Measurements from ENCODE around the gene UBE2QL1.

Gene UBE2QL1

GRCh38 chr5:6472792-6473191, 24.1 kb downstream of the UBE2QL1 start:
- TF ChIP-seq, protein P1, sequence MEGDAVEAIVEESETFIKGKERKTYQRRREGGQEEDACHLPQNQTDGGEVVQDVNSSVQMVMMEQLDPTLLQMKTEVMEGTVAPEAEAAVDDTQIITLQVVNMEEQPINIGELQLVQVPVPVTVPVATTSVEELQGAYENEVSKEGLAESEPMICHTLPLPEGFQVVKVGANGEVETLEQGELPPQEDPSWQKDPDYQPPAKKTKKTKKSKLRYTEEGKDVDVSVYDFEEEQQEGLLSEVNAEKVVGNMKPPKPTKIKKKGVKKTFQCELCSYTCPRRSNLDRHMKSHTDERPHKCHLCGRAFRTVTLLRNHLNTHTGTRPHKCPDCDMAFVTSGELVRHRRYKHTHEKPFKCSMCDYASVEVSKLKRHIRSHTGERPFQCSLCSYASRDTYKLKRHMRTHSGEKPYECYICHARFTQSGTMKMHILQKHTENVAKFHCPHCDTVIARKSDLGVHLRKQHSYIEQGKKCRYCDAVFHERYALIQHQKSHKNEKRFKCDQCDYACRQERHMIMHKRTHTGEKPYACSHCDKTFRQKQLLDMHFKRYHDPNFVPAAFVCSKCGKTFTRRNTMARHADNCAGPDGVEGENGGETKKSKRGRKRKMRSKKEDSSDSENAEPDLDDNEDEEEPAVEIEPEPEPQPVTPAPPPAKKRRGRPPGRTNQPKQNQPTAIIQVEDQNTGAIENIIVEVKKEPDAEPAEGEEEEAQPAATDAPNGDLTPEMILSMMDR (IDR thresholded peaks at IDR 0.05; ENCODE audit: extremely low read depth, insufficient read depth, missing control alignments), result no peak
- in situ Hi-C loops (cut with MboI; ENCODE audit: low pct_unique_long_range_greater_than_20kb, low sequenced_read_pairs, unreplicated experiment), result no loop called here
- no peak for DNase-seq (ENCODE audit: low spot score)

DNA sequence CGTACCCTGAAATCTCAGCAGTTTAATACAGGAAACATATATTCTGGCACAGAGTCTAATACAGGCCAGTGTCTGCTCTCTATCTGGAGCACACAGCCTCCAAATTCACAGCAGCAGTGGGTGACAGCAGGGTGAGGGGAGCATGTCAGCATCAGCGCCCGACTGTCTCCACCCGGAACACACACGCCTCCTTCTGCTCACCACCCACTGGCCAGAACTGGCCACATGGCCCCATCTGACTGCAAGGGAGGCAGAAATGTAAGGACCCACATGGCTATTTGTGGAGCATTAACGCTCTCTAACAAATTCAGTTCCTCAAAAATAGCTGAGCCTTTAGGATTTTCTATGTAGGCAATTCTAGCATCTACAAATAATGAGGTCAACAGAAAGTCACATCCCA, 24.6 kb downstream of the UBE2QL1 start:
- in situ Hi-C loops (cut with MboI; ENCODE audit: low pct_unique_long_range_greater_than_20kb, low sequenced_read_pairs, unreplicated experiment), result no loop called here
- TF ChIP-seq, protein P1 (IDR thresholded peaks at IDR 0.05; ENCODE audit: extremely low read depth, insufficient read depth, missing control alignments), result no peak
- DNase-seq (ENCODE audit: low spot score), result no peak

- in situ Hi-C loops (cut with MboI; ENCODE audit: low pct_unique_long_range_greater_than_20kb, low sequenced_read_pairs, unreplicated experiment), result no loop called here
- TF ChIP-seq, protein P1 (IDR thresholded peaks at IDR 0.05; ENCODE audit: extremely low read depth, insufficient read depth, missing control alignments), result no peak
- no peak for DNase-seq (ENCODE audit: low spot score)
These were observed 27.1 kb downstream of the UBE2QL1 start for GRCh38 chr5:6475626-6476312.

- no peak for DNase-seq (ENCODE audit: low spot score)
- in situ Hi-C loops (cut with MboI; ENCODE audit: low pct_unique_long_range_greater_than_20kb, low sequenced_read_pairs, unreplicated experiment), result no loop called here
- TF ChIP-seq, protein P1 (IDR thresholded peaks at IDR 0.05; ENCODE audit: extremely low read depth, insufficient read depth, missing control alignments), result no peak
These were observed 27.6 kb downstream of the UBE2QL1 start for GRCh38 chr5:6476313-6476661.

GRCh38 chr5:6478793-6479192, 30.1 kb downstream of the UBE2QL1 start:
- TF ChIP-seq, protein P1 (IDR thresholded peaks at IDR 0.05; ENCODE audit: extremely low read depth, insufficient read depth, missing control alignments), result no peak
- in situ Hi-C loops (cut with MboI; ENCODE audit: low pct_unique_long_range_greater_than_20kb, low sequenced_read_pairs, unreplicated experiment), result no loop called here

DNA sequence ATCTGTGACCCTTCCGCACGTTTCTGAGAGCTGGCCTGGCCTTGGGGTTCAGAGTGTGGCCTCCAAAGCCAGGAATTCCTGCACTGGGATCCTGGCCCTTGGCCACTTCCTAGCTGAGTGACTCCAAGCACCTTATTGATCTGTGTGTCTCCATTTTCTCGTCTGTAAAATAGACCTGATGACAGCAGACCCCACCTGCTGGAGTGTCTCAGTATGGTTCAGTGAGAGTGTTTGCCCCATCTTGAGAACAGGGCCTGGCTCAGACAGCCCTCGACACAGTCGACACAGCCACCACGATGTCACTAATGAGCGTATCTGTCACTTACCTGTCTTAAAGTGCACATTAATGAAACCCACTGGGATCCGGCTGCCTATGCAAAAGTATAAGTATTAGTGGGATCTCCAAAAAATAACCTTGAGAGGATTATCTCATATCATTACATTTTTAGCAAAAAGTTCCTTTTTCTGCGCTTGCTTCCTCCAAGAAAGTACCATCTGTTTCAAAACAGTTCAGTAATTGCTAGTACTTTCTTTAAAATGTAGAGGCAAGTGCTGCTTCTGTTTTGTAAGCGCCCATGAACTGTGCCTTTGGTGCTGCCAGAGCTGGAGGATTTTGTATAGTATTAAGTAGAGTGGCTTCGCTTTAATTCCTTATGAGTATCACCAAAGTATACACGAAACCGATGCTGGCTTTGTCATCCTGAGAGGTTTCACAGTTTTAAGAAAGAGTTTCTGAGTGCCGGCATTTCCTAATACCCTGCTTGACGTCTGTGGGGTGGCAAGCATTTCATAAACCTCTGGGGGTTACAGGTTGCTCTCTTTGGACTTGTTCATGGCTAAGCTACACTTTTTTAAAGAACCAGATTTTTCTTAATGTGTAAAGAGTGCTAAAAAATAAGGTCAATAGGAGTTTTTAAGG, 31.7 kb downstream of the UBE2QL1 start:
- TF ChIP-seq, protein P1 (IDR thresholded peaks at IDR 0.05; ENCODE audit: extremely low read depth, insufficient read depth, missing control alignments), result peak; percentile 35
- in situ Hi-C loops (cut with MboI; ENCODE audit: low pct_unique_long_range_greater_than_20kb, low sequenced_read_pairs, unreplicated experiment), result no loop called here
- peak; percentile 73 for DNase-seq (ENCODE audit: low spot score)

More at GRCh38 chr5:6478793-6479192, 30.1 kb downstream of the UBE2QL1 start:
- no peak for DNase-seq (ENCODE audit: low spot score)
